Jurkat, Clone E6-1 (cell line): ENCODE results near the gene HNRNPH1.

ENCODE experiments used
- DNase-seq: peaks from one replicate; pipeline ENCODE4 v3.0.0-alpha.2; 2011; ENCODE audit warnings: low read depth, low spot score
- H3K4me3 ChIP-seq: 2 replicates; pipeline ENCODE4 v1.5.1; 2011; ENCODE audit warnings: mild to moderate bottlenecking, low read length, control low read depth, moderate library complexity

HNRNPH1 gene

DNA sequence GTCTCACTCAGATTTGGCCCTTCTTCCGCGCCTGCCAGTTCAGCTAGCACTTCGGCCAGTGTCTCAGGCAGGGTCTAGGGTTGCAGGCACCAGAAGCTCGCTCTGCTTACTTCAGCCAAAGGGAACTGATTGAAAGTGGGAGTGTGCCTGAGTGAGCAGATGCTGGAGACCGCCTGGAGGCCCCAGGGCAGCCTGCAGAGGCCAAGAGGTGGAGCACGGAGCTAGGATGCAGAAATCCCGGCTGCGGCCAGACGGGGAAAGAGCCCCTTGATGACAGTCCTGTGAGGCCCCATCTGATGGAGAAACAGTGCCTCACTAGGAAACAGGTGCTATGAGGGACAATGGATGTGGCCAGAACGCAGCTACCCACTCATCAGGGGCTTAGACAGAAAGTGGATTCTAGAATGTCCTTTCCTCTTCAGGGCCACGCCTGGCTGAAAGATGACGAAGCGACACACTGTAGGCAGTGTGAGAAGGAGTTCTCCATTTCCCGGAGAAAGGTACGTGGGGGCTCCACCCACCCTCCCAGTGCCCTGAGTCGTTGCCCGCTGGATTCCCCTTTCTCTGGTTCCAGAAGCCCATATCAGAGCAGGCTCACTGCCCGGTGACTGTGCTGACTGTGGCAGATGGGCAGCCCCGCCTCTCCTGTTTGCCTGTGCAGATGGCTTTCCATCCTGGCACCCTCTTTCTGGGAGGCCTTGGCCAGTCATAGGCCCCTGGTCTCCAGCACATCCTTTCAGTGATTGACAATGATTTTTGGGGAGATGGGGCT, 16.1 kb downstream of the HNRNPH1 start:
- no peak overlapping the region for H3K4me3 ChIP-seq
- no peak for DNase-seq

- DNase-seq, result no peak
- no peak overlapping the region for H3K4me3 ChIP-seq
These were observed 16.6 kb downstream of the HNRNPH1 start for GRCh38 chr5:179606910-179607159.

DNA sequence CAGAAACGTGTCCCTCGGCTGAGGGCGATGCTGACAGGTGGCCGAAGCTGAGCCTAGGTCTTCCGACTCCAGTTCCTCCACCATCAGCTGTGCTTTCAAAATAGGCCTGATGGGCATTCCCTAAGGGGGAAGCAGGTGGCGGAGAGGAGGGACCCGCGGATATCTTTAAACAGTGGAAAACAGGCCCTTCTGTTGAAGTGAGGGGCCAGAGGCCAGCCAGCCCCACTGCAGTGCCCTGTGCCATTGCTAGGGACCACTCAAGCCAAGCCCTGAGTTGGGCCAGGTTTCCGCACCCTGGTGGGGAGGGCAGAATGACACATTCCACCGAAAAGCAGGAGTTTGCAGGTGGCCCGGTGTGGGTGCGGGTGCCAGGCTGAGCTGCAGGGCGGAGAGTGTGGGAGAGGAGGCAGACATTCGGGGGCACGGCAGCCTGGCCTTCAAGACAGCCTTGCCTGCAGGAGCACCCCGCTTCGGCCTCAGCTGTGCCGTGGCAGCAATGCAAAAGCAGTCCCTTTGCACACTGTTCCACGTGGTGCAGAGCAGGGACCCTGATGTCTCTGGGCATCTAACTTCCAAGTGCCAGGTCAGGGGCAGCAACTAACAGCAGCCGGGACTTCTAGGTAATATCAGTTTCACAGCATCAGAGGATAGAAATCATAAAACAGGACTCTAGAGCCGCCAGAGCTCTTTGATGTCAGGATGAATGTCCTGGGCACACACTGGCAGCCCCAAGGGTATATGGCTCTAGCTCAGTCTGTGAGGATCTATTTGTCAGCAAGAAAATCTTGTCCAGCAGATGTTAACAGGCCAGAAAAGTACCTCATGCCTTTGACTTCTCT, 17.2 kb downstream of the HNRNPH1 start:
- no peak for DNase-seq

GRCh38 chr5:179605026-179605833, 18.2 kb downstream of the HNRNPH1 start:
- DNase-seq, result no peak

More for the DNA sequence above, 17.2 kb downstream of the HNRNPH1 start:
- no peak overlapping the region for H3K4me3 ChIP-seq

DNA sequence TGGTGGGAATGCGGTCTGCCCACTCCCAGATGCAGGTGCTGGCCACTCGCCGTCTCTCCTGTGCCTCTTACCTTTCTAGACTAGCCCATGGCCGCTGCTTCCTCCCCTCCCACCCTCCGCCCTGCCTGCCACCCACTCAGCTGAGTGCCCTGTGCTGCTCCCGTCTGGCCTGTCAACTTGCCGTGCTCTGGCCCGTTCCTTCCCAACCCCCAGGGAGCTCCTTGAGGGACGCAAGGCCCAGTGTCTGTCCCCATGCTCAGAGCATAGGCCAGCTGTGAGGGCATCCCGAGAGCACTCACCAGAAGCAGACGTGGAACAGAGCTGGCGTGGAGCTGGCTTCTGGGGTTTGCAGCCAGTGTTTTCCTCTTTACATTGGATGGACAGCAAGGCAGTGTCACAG, 20.2 kb downstream of the HNRNPH1 start:
- no peak for DNase-seq

More at GRCh38 chr5:179605026-179605833, 18.2 kb downstream of the HNRNPH1 start:
- H3K4me3 ChIP-seq, result no peak overlapping the region

GRCh38 chr5:179601871-179602625, 21.4 kb downstream of the HNRNPH1 start:
- H3K4me3 ChIP-seq, result no peak overlapping the region
- DNase-seq, result no peak

More for the DNA sequence above, 20.2 kb downstream of the HNRNPH1 start:
- H3K4me3 ChIP-seq, result no peak overlapping the region

DNA sequence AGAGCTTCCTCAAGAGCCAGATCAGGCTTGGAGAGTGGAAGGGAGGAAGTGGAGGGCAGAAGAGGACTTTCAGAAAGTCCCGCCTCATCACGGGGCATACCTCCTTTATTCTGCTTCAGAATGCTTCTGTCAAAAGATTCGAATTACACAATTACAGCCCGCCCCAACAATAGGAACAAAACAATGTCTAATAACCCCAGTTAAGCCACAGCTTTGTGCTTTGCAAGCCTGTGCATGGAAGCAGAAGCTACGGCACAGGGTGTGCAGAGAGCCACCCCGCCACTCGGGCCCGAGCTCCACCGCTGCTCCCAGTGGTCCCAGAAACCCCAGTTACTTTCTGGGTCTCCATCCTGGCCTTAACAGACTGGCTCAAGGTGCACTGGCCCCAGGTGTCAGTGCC, 23.5 kb downstream of the HNRNPH1 start:
- no peak overlapping the region for H3K4me3 ChIP-seq
- DNase-seq, result no peak

DNA sequence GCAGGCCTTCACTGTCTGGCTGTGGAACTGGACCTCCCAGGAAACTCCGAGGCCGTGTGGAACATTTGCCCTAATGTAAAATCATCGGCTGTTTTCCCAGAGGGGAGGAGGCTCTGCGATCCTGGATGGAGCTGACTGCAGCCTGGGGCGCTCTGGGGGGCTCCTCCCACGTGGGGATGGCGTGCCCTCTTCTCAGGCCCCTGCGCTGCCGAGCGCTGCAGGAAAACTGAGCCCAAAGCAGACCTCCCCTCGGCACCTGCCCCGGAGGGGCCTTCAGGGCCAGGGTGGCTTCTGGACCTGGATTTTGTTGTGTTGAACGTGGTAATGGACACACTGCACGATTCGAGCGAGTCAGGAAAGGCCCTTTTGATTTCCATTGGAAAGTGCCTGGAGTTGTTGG, 23.9 kb downstream of the HNRNPH1 start:
- H3K4me3 ChIP-seq, result no peak overlapping the region
- DNase-seq, result no peak

DNA sequence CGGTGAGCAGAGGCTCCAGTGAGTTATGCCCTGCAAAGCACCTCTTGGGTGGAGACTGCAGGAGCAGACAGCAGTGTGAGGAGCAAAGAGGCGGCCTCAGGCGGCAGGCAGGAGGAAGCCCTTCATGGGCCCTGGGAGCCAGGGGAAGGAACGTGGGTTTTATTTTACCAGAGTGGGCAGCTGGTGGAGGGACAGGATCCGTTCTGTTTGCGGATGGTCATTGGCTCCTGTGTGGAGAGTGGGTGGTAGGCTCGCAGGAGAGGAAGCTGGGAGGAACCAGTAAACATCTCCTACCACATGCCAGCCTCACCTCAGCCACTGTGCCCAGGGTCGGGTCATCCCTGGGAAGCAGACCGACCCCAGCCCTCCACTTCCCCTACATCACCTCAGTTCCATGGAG, 24.4 kb downstream of the HNRNPH1 start:
- no peak overlapping the region for H3K4me3 ChIP-seq
- no peak for DNase-seq

GRCh38 chr5:179596421-179596820, 27.1 kb downstream of the HNRNPH1 start:
- no peak overlapping the region for H3K4me3 ChIP-seq
- no peak for DNase-seq

DNA sequence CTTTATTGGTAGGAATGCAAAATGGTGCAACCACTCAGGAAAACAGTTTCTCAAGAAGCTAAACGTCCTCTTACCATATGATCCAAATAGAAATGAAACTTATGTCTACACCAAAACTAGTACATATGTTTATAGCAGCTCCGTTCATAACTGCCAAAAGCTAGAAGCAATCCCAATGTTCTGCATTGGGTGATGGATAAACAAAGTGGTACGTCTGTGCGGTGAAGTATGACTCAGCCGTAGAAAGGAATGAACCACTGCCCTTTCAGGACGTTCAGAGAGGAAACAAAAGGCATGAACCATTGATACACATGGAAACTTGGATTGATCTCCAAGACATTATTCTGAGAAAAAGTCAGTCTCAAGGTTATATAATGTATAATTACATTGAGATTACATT, 27.6 kb downstream of the HNRNPH1 start:
- DNase-seq, result no peak
- no peak overlapping the region for H3K4me3 ChIP-seq

DNA sequence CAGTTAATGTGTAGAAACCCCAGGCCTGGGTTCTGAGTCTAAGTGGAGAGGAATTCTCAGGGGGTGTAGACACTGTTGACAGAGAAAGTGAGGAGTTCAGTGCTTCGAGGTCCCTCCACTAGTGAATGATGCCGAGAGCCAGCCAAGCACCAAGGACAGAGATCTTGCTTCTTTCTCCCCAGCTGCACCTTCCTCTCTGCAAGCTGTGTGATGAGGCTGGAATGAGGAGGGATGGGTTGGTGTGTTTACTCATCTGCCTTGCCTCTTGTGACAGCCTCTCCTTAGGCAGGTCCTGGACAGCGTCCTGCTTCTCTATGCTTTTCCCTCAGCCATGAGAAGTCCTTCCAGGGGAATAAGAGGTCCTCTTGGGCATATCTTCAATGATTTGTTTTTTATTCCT, 35.3 kb downstream of the HNRNPH1 start:
- DNase-seq, result no peak
- no peak overlapping the region for H3K4me3 ChIP-seq

GRCh38 chr5:179585941-179586401, 37.5 kb downstream of the HNRNPH1 start:
- DNase-seq, result no peak
- no peak overlapping the region for H3K4me3 ChIP-seq

GRCh38 chr5:179577286-179577960, 46.0 kb downstream of the HNRNPH1 start:
- no peak for DNase-seq
- no peak overlapping the region for H3K4me3 ChIP-seq

DNA sequence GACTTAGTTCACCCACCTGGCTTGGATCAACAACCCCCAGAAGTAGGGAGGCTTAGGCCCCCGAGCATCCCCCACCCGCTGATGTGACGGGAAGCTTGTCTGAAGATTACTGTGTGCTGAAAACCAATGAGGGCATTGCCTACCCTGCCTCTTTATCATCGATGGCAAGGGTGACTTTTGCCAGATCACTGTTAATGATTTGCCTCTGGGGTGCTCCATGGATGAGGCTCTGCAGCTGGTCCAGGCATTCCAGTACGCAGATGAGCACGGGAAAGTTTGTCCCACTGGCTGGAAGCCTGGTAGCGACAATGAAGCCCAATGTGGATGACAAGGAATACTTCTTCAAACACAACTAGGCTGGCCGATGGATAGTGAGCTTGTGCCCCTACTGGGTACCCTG, 51.1 kb downstream of the HNRNPH1 start:
- DNase-seq, result no peak
- H3K4me3 ChIP-seq, result no peak overlapping the region

GRCh38 chr5:179568721-179569120, 54.8 kb downstream of the HNRNPH1 start:
- DNase-seq, result peak; percentile 18
- no peak overlapping the region for H3K4me3 ChIP-seq

- DNase-seq, result no peak
These were observed 58.9 kb downstream of the HNRNPH1 start for GRCh38 chr5:179564526-179564925.

More at GRCh38 chr5:179564526-179564925, 58.9 kb downstream of the HNRNPH1 start:
- no peak overlapping the region for H3K4me3 ChIP-seq
